ENCODE results near the gene MAP3K3.

Gene MAP3K3

GRCh38 chr17:63653050-63653449 lies 30.8 kb downstream of the MAP3K3 start:
- DNase-seq: no peak

- no peak for DNase-seq
Observed at GRCh38 chr17:63657786-63658185, 35.6 kb downstream of the MAP3K3 start.

- no peak for DNase-seq
Observed at GRCh38 chr17:63658366-63658765, 36.1 kb downstream of the MAP3K3 start.

GRCh38 chr17:63659850-63660249 lies 37.6 kb downstream of the MAP3K3 start:
- no peak for DNase-seq

GRCh38 chr17:63665527-63666214 lies 43.5 kb downstream of the MAP3K3 start:
- no peak for DNase-seq

- DNase-seq: no peak
Observed at GRCh38 chr17:63672856-63673255, 50.6 kb downstream of the MAP3K3 start.

- no peak for DNase-seq
Observed at GRCh38 chr17:63675231-63675606, 53.0 kb downstream of the MAP3K3 start.

GRCh38 chr17:63675607-63676546 lies 53.7 kb downstream of the MAP3K3 start:
- DNase-seq: no peak

- DNase-seq: no peak
Observed at GRCh38 chr17:63676584-63676983, 54.4 kb downstream of the MAP3K3 start.

GRCh38 chr17:63679214-63679613 lies 57.0 kb downstream of the MAP3K3 start:
- DNase-seq: no peak

GRCh38 chr17:63680700-63681099 lies 58.5 kb downstream of the MAP3K3 start:
- DNase-seq: no peak

GRCh38 chr17:63681530-63681929 lies 59.3 kb downstream of the MAP3K3 start:
- no peak for DNase-seq

- no peak for DNase-seq
Observed at GRCh38 chr17:63682441-63682840, 60.2 kb downstream of the MAP3K3 start.

- no peak for DNase-seq
Observed at GRCh38 chr17:63682981-63683380, 60.8 kb downstream of the MAP3K3 start.

GRCh38 chr17:63685041-63685440 lies 62.8 kb downstream of the MAP3K3 start:
- no peak for DNase-seq

GRCh38 chr17:63685578-63685977 lies 63.4 kb downstream of the MAP3K3 start:
- DNase-seq: no peak

- no peak for DNase-seq
Observed at GRCh38 chr17:63686138-63686685, 64.0 kb downstream of the MAP3K3 start.

- no peak for DNase-seq
Observed at GRCh38 chr17:63688396-63689020, 66.3 kb downstream of the MAP3K3 start.

GRCh38 chr17:63689479-63689878 lies 67.3 kb downstream of the MAP3K3 start:
- DNase-seq: no peak

- no peak for DNase-seq
Observed at GRCh38 chr17:63692195-63692816, 70.1 kb downstream of the MAP3K3 start.

- no peak for DNase-seq
Observed at GRCh38 chr17:63693411-63694113, 71.3 kb downstream of the MAP3K3 start.

Measured in activated gamma-delta T cell (primary cell).